GM12878 (cell line): ENCODE results near the gene CLRN1. TPM values are rescaled to one million over a fixed set of nuclear protein-coding genes. Genes with fewer than 3 reads are reported as not detected.

Experiments used
- ATAC-seq: fragments of 200-7000 bp; cut with Tn5 transposase; 3 replicates; pipeline ENCODE4 v1.9.1; 2020; ENCODE audit warnings: mild to moderate bottlenecking, moderate library complexity
- BruUV-seq: library from RNA; stranded (reverse); fragments of 400-500 nt; replicated peaks from 2 replicates; lab custom pipeline; 2021; lab: Mats Ljungman, UMichigan
- CTCF ChIA-PET: fragments of 300-600 bp; sonication (Branson Sonifier 250); formaldehyde crosslinking; extraction: SDS; loops from one replicate; lab custom pipeline; 2021; ENCODE audit warnings: inconsistent platforms; lab: Yijun Ruan, JAX
- POLR2A ChIA-PET: fragments of 350-600 bp; formaldehyde crosslinking; extraction: SDS; loops from one replicate; lab custom pipeline; 2021; ENCODE audit warnings: inconsistent platforms; lab: Charles Lee
- RAD21 ChIA-PET: fragments of 300-600 bp; sonication (Branson Sonifier 250); formaldehyde crosslinking; loops from one replicate; lab custom pipeline; 2023; ENCODE audit warnings: antibody characterized with exemption; ENCODE audit not compliant: unreplicated experiment; lab: Charles Lee
- SMC1A ChIA-PET: fragments of 300-600 bp; sonication (Branson Sonifier 250); formaldehyde crosslinking; loops from one replicate; lab custom pipeline; 2023; ENCODE audit not compliant: unreplicated experiment, uncharacterized antibody; lab: Charles Lee
- DNase-seq: peaks from one replicate; pipeline ENCODE4 v3.0.0-alpha.2; 2011; ENCODE audit warnings: low read depth, low spot score
- FAIRE-seq: peaks from 3 replicates; lab custom pipeline; 2011; peaks lifted over from hg19 to GRCh38; lab: Jason Lieb, UNC
- H2AFZ ChIP-seq: 2 replicates; pipeline ENCODE4 v1.6.0; 2011; ENCODE audit warnings: low read depth, low read length, control low read depth; ENCODE audit not compliant: control insufficient read depth
- H3K27ac ChIP-seq: 2 replicates; pipeline ENCODE4 v1.5.1; 2011; ENCODE audit warnings: control low read depth; ENCODE audit not compliant: control insufficient read depth, insufficient read depth
- H3K27me3 ChIP-seq, 2 experiments: replicated peaks in 1 of 2; 2 replicates each; pipeline versions ENCODE4 v1.6.0 to v1.6.1; 2011; ENCODE audit warnings: low read length in 1 of 2; ENCODE audit not compliant: control insufficient read depth in 2 of 2, insufficient read depth in 2 of 2
- H3K36me3 ChIP-seq, 2 experiments: 2 replicates each; pipeline ENCODE4 v1.5.1; 2011; ENCODE audit warnings: low read length in 1 of 2; ENCODE audit not compliant: control insufficient read depth in 2 of 2, insufficient read depth in 2 of 2
- H3K4me1 ChIP-seq: 2 replicates; pipeline ENCODE4 v1.6.1; 2011; ENCODE audit warnings: mild to moderate bottlenecking, low read length, moderate library complexity, mixed read lengths; ENCODE audit not compliant: control insufficient read depth, insufficient read depth
- H3K4me2 ChIP-seq: 2 replicates; pipeline ENCODE4 v1.6.0; 2011; ENCODE audit warnings: control low read depth; ENCODE audit not compliant: control insufficient read depth, insufficient read depth
- H3K4me3 ChIP-seq: fragments of 200-600 bp; sonication (generic); 2 replicates; pipeline ENCODE4 v1.5.1; 2016
- H3K79me2 ChIP-seq: 2 replicates; pipeline ENCODE4 v1.6.0; 2011; ENCODE audit warnings: low read length; ENCODE audit not compliant: control insufficient read depth, insufficient read depth
- H3K9ac ChIP-seq: 2 replicates; pipeline ENCODE4 v1.8.0; 2011; ENCODE audit warnings: low read length, control low read depth, mixed read lengths; ENCODE audit not compliant: control insufficient read depth, insufficient read depth
- H3K9me3 ChIP-seq: replicated peaks from 3 replicates; pipeline ENCODE4 v1.5.1; 2011; ENCODE audit warnings: mild to moderate bottlenecking, low read length; ENCODE audit not compliant: control insufficient read depth, insufficient read depth
- H4K20me1 ChIP-seq: 2 replicates; pipeline ENCODE4 v1.6.0; 2011; ENCODE audit not compliant: control insufficient read depth, insufficient read depth
- CBFB ChIP-seq: IDR thresholded peaks from 2 replicates; pipeline ENCODE4 v1.6.1; 2016; ENCODE audit warnings: antibody characterized with exemption, low read depth
- CBX5 ChIP-seq: sonication (generic); IDR thresholded peaks from 2 replicates; pipeline ENCODE4 v1.6.1; 2016; ENCODE audit warnings: low read depth, moderate library complexity, mild to moderate bottlenecking, inconsistent platforms
- EGR1 ChIP-seq, 2 experiments: IDR thresholded peaks; 1 replicate in 1 of 2; 2 replicates in 1 of 2; pipeline ENCODE4 v1.6.1; 2011 to 2012; ENCODE audit warnings: low read depth in 2 of 2, low read length in 2 of 2, borderline replicate concordance in 1 of 2, mild to moderate bottlenecking in 1 of 2, moderate library complexity in 1 of 2
- NBN ChIP-seq: fragments of 450-650 bp; IDR thresholded peaks from 2 replicates; pipeline ENCODE4 v1.6.1; 2016
- POLR2AphosphoS5 ChIP-seq: IDR thresholded peaks from 2 replicates; pipeline ENCODE4 v1.6.1; 2011; ENCODE audit warnings: mild to moderate bottlenecking, low read length, inconsistent platforms
- SP1 ChIP-seq: IDR thresholded peaks from one replicate; pipeline ENCODE4 v1.6.1; 2011; ENCODE audit warnings: low read depth, low read length
- ZSCAN29 ChIP-seq: fragments of 450-650 bp; IDR thresholded peaks from 2 replicates; pipeline ENCODE4 v1.6.1; 2017; ENCODE audit warnings: mild to moderate bottlenecking, moderate library complexity
- ZZZ3 ChIP-seq: IDR thresholded peaks from 2 replicates; pipeline ENCODE4 v1.6.1; 2011; ENCODE audit warnings: low read depth; ENCODE audit not compliant: control insufficient read depth, insufficient read length
- WGBS: methylation state at CpG from one replicate; pipeline ENCODE4 v1.1.6; 2016; ENCODE audit warnings: low lambda C conversion rate; ENCODE audit not compliant: insufficient replicate concordance, insufficient coverage; ENCODE audit errors: missing lambda C conversion rate; 5-methylcytosine and 5-hydroxymethylcytosine counted together
- in situ Hi-C: fragments of 300-500 bp; cut with MboI; formaldehyde crosslinking; loops from 9 replicates; pipeline ENCODE4 v1.14.3; 2018; ENCODE audit warnings: mixed read lengths
- intact Hi-C: fragments of 100-400 bp; cut with micrococcal nuclease; formaldehyde crosslinking; loops from one replicate; pipeline ENCODE4 v1.14.2; 2022; ENCODE audit not compliant: unreplicated experiment
- polyA plus RNA-seq, 11 experiments: library from polyadenylated mRNA; depleted of rRNA in 4 of 11; unstranded in 6 of 11; stranded (reverse) in 5 of 11; fragments of >200 nt; fragmentation: Nextera tagmentation in 4 of 11; fragmentation: Illumina TruSeq in 1 of 11; extraction: Ambion mirVana in 4 of 11; extraction: Trizol in 1 of 11; gene quantifications; 1 replicate in 1 of 11; 2 replicates in 10 of 11; pipeline versions ENCODE4 v1.2.1 to v1.2.3, GENCODE V29; 2011 to 2016; ENCODE audit warnings: inconsistent platforms in 2 of 11, missing spikeins in 2 of 11, low read depth in 1 of 11
- total RNA-seq, 4 experiments: library from RNA; depleted of rRNA in 3 of 4; stranded (reverse); fragments of >200 nt in 3 of 4; fragmentation: Illumina TruSeq in 1 of 4; extraction: Trizol in 1 of 4; gene quantifications; 2 replicates each; pipeline versions ENCODE4 v1.2.1 to v1.2.3, GENCODE V29; 2013 to 2021
- TF ChIP-seq, protein P1 (sequence below): fragments of 450-650 bp; IDR thresholded peaks from 2 replicates; pipeline ENCODE4 v1.6.1; 2017; ENCODE audit warnings: antibody characterized with exemption, mild to moderate bottlenecking, moderate library complexity
- TF ChIP-seq, protein P2 (sequence below): fragments of 150-350 bp; IDR thresholded peaks from 2 replicates; pipeline ENCODE4 v1.6.1; 2016; ENCODE audit warnings: low read depth, low read length
- TF ChIP-seq, protein P3 (sequence below): fragments of 450-650 bp; formaldehyde crosslinking; IDR thresholded peaks from 2 replicates; pipeline ENCODE4 v1.4.0; 2020; ENCODE audit warnings: mild to moderate bottlenecking, moderate library complexity

Gene CLRN1
- total and polyA plus RNA-seq, 10 of the 15 experiments (the other 5 are each of a cell fraction or from before 2014, with no cell fraction given) = not detected

DNA sequence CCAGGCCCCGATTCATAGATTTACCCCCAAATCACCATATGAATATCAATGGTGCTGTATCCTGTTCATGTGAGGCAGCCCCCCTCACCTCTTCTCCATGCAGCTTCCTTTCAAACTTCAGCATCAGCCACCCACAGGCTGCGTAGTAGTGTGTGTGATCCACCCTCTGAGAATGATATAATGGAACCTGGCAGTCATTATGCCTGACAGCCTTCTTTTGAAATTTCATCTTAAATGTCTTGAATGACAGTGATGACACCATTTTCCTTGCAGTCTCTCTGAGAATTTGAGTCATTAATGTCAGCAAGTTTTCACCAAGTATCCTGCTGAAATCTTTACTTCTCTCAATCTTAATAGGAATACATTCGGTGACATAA, 3.5 kb upstream of the CLRN1 start:
- no TSS peak for BruUV-seq

More for the DNA sequence above, 3.5 kb upstream of the CLRN1 start:
- H3K4me2 ChIP-seq = no peak overlapping the region
- no peak overlapping the region for H3K4me3 ChIP-seq
- POLR2A ChIA-PET = no interaction called here
- peaks cover 0 to 3% of the 10 kb centered on the region in 2 experiments; a peak in 2 of 4 replicates for H3K27me3 ChIP-seq
- CTCF ChIA-PET = no interaction called here
- no peaks in the 10 kb centered on the region for H3K9me3 ChIP-seq
- no peak for ATAC-seq
- no peak overlapping the region for H3K9ac ChIP-seq
- no peak overlapping the region for H2AFZ ChIP-seq
- no peaks in the 10 kb centered on the region for H4K20me1 ChIP-seq
- 34% methylated on average over 3 of the region's 3 CpGs for WGBS
- no peak for DNase-seq
- TF ChIP-seq ZZZ3 (no peak), SP1 (no peak), ZSCAN29 (no peak), NBN (no peak), EGR1 (IDR thresholded peaks at IDR 0.05; ENCODE audit: borderline replicate concordance in 1 of 2, low read depth in 2 of 2, low read length in 2 of 2) (no peak), CBFB (no peak), CBX5 (no peak), POLR2AphosphoS5 (no peak)
- TF ChIP-seq, protein P1, sequence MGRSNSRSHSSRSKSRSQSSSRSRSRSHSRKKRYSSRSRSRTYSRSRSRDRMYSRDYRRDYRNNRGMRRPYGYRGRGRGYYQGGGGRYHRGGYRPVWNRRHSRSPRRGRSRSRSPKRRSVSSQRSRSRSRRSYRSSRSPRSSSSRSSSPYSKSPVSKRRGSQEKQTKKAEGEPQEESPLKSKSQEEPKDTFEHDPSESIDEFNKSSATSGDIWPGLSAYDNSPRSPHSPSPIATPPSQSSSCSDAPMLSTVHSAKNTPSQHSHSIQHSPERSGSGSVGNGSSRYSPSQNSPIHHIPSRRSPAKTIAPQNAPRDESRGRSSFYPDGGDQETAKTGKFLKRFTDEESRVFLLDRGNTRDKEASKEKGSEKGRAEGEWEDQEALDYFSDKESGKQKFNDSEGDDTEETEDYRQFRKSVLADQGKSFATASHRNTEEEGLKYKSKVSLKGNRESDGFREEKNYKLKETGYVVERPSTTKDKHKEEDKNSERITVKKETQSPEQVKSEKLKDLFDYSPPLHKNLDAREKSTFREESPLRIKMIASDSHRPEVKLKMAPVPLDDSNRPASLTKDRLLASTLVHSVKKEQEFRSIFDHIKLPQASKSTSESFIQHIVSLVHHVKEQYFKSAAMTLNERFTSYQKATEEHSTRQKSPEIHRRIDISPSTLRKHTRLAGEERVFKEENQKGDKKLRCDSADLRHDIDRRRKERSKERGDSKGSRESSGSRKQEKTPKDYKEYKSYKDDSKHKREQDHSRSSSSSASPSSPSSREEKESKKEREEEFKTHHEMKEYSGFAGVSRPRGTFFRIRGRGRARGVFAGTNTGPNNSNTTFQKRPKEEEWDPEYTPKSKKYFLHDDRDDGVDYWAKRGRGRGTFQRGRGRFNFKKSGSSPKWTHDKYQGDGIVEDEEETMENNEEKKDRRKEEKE = no peak
- TF ChIP-seq, protein P2, sequence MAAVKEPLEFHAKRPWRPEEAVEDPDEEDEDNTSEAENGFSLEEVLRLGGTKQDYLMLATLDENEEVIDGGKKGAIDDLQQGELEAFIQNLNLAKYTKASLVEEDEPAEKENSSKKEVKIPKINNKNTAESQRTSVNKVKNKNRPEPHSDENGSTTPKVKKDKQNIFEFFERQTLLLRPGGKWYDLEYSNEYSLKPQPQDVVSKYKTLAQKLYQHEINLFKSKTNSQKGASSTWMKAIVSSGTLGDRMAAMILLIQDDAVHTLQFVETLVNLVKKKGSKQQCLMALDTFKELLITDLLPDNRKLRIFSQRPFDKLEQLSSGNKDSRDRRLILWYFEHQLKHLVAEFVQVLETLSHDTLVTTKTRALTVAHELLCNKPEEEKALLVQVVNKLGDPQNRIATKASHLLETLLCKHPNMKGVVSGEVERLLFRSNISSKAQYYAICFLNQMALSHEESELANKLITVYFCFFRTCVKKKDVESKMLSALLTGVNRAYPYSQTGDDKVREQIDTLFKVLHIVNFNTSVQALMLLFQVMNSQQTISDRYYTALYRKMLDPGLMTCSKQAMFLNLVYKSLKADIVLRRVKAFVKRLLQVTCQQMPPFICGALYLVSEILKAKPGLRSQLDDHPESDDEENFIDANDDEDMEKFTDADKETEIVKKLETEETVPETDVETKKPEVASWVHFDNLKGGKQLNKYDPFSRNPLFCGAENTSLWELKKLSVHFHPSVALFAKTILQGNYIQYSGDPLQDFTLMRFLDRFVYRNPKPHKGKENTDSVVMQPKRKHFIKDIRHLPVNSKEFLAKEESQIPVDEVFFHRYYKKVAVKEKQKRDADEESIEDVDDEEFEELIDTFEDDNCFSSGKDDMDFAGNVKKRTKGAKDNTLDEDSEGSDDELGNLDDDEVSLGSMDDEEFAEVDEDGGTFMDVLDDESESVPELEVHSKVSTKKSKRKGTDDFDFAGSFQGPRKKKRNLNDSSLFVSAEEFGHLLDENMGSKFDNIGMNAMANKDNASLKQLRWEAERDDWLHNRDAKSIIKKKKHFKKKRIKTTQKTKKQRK = no peak
- TF ChIP-seq, protein P3, sequence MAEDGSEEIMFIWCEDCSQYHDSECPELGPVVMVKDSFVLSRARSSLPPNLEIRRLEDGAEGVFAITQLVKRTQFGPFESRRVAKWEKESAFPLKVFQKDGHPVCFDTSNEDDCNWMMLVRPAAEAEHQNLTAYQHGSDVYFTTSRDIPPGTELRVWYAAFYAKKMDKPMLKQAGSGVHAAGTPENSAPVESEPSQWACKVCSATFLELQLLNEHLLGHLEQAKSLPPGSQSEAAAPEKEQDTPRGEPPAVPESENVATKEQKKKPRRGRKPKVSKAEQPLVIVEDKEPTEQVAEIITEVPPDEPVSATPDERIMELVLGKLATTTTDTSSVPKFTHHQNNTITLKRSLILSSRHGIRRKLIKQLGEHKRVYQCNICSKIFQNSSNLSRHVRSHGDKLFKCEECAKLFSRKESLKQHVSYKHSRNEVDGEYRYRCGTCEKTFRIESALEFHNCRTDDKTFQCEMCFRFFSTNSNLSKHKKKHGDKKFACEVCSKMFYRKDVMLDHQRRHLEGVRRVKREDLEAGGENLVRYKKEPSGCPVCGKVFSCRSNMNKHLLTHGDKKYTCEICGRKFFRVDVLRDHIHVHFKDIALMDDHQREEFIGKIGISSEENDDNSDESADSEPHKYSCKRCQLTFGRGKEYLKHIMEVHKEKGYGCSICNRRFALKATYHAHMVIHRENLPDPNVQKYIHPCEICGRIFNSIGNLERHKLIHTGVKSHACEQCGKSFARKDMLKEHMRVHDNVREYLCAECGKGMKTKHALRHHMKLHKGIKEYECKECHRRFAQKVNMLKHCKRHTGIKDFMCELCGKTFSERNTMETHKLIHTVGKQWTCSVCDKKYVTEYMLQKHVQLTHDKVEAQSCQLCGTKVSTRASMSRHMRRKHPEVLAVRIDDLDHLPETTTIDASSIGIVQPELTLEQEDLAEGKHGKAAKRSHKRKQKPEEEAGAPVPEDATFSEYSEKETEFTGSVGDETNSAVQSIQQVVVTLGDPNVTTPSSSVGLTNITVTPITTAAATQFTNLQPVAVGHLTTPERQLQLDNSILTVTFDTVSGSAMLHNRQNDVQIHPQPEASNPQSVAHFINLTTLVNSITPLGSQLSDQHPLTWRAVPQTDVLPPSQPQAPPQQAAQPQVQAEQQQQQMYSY = no peak
- SMC1A ChIA-PET = no interaction called here
- RAD21 ChIA-PET = no interaction called here
- no peak for FAIRE-seq
- no peaks in the 10 kb centered on the region for H3K36me3 ChIP-seq
- H3K4me1 ChIP-seq = no peaks in the 10 kb centered on the region
- H3K79me2 ChIP-seq = no peaks in the 10 kb centered on the region
- intact Hi-C loops (no loop called here), in situ Hi-C loops (no loop called here)
- no peak overlapping the region for H3K27ac ChIP-seq
